NCI-H82 treated with DMSO at 0.1 percent for 48 hours (cell line): ENCODE data around the gene SYNE2.
"Not testable (repeated sequence)": the region's sequence is repeated elsewhere in the genome, so short reads cannot be mapped to it uniquely, and the experiment has no call there.

Experiments used
- DNase-seq: peaks from one replicate; lab custom pipeline; 2025; ENCODE audit not compliant: unreplicated experiment; lab: John Stamatoyannopoulos, UW

The SYNE2 gene

GRCh38 chr14:64117671-64118402, 265.0 kb downstream of the SYNE2 start:
- DNase-seq = no peak

DNA sequence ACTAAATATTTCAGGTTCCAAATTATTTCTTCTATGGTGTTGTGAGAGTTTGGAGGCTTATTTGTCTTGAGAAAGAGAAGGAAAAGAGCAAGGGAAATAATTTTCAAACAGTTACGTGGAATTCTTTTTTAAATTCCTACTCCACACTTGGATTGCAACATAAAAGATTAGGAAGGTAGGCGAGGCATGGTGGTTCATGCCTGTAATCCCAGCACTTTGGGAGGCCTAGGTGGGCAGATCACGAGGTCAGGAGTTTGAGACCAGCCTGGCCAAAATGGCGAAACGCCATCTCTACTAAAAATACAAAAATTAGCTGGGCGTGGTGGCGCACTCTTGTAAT, 265.6 kb downstream of the SYNE2 start:
- DNase-seq = not testable (repeated sequence)

DNA sequence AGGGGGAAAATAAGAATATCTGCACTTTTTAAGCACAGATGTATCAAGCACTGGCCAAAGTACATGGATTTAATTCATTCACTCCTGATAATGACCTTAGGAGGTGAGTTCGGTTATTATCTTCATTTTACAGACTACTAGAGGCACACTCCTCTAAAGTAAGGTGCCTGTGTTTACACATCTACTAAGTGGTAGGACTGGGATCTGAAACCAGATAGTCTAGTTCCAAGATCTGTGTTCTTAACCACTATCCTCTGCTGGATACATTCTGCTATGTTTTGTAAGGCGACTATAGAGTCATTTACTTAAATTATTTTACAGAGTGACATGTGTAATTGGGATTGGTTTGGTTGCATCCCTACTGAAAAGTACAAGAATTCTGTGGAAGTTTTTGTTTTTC, 266.1 kb downstream of the SYNE2 start:
- no peak for DNase-seq

- no peak for DNase-seq
Observed at GRCh38 chr14:64119500-64119899, 266.7 kb downstream of the SYNE2 start.

DNA sequence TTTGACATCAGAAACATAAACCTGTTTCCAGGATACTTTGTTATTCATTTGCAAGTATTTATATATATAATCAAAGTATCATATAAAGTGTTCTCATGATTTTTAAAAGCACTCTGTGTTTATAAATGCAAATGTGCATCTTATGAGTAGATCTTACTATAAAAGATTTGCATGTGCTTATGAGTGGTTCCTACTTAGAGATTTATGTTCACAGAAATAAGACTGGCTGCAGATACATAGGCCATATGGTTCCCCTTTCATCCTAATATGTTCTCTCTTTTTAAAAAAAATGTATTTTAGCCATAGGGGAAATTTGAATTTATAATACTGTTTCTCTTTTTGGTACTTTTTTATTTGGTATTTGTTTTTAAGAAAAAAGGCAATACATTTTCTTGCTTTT, 267.2 kb downstream of the SYNE2 start:
- DNase-seq = no peak

DNA sequence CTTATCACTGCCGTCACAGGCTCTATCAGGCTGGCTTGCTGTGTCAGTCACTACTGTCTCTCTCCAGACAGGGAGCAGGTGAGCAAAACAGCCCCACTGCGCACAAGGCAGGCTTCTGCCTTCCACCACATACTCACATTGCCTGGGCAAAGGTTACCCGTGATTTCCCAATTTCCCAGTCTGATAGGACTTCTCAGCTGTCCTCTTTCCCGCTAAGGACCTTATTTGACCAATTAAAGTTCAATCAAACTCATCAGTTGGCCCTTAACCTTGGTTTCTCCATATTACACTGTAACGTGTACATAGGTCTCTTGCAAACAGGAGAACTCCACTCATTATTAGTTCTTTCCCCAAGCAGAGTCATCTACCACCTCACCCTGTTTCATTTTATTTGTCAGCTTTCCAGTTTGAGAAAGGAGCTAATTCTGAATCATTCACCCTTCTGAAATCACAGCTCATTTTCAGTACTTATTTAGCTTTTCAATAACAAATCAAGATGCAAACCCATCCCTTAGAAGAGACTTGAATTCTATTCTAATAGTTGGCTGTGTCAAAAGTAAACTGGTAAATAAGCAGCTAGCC, 270.5 kb downstream of the SYNE2 start:
- DNase-seq = no peak

GRCh38 chr14:64125270-64125669, 272.5 kb downstream of the SYNE2 start:
- no peak for DNase-seq

- no peak for DNase-seq
Observed at GRCh38 chr14:64126548-64126947, 273.7 kb downstream of the SYNE2 start.

DNA sequence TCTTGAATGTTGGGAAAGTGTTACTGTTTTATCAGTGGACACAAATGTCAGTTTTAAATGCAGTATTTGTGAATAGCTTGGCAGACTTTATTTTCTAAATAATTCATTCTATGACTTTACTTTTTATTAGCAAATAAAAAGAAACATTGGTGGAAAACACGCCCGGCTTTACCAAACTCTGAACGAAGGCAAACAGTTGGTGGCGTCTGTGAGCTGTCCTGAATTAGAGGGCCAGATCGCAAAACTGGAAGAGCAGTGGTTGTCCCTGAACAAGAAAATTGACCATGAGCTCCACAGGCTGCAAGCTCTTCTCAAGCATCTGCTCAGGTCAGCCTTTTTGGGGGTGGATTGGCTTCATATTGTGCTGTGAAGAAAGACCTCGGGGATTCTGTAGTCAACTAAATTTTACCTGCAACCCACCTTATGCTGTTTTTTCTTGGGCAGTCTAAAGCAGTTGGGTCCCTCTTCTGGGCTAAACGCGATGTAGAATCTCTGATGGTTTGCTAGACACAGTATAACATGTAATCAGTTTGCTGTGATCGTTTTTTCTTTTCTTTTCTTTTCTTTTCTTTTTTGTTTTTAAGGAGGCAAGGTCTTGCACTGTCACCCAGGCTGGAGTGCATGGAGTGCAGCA, 285.0 kb downstream of the SYNE2 start:
- DNase-seq = no peak

- DNase-seq = no peak
Observed at GRCh38 chr14:64147126-64147790, 294.5 kb downstream of the SYNE2 start.

GRCh38 chr14:64149921-64150320, 297.1 kb downstream of the SYNE2 start:
- DNase-seq = no peak

- no peak for DNase-seq
Observed at GRCh38 chr14:64158608-64159007, 305.8 kb downstream of the SYNE2 start.

- no peak for DNase-seq
Observed at GRCh38 chr14:64159588-64159987, 306.8 kb downstream of the SYNE2 start.

DNA sequence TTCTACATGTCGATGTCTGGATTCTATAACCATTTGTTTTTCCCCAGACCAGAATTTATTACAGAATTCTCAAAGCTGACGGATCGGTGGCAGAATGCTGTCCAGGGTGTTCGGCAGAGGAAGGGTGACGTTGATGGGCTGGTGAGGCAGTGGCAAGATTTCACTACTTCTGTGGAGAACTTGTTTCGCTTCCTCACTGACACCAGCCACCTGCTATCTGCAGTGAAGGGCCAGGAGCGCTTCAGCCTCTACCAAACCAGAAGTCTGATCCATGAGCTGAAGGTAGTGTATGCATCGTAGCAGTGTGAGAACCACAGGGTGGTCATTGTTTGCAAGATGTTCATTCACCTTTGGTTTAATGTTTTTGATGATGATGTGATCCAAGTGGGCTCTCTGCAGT, 317.4 kb downstream of the SYNE2 start:
- DNase-seq = no peak

DNA sequence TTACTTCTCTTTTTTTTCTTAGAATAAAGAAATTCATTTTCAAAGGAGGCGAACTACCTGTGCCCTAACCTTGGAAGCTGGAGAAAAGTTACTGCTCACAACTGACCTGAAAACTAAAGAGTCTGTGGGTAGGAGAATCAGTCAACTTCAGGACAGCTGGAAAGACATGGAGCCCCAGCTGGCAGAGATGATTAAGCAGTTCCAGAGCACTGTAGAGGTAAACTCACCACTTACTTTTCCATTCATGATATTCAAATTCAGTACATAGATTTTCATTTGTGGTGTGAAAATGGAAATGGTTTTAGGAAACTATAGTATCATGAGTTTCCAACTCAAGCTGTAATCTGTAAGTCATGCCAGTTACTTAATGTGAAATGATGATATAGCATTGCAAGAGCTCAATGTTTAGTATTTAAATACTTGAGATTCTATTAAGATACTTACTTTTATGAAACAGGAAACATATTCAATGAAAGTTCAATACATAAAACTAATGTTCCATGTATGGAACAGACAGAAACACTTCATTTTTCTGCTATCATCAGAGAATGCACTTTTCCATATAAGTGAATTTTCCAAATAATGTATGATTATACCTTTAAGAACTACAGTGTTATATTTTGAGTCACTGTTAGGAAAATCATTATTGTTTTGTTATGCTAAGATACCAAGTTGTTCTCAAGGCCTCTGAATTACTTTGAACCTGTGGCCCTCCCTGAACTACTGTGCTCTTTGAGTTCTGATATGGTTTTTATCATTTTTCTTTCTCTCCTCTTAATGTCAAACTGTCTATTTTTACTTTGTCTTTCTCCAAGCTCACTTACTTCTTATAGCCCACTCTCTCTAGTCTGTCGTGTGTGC, 322.3 kb downstream of the SYNE2 start:
- no peak for DNase-seq

DNA sequence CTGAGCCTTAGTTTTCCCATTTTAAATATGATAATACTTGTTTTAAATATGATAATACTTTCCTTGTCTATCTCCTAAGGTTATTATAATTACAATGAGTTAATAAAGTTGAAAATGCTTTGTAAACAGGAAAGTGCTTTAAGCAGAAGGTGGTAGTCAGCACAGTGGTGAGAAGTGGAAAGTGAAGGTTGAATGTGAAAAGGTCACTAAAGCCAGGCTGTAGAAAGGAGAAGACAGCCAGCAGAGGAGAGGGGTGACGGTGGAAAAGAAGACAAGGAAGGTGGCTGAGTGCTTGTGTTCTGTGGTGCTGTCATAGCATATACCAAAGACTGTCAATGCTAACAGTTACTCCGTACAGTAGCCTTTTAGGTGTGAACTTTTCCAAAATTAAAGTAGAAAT, 323.5 kb downstream of the SYNE2 start:
- DNase-seq = no peak

DNA sequence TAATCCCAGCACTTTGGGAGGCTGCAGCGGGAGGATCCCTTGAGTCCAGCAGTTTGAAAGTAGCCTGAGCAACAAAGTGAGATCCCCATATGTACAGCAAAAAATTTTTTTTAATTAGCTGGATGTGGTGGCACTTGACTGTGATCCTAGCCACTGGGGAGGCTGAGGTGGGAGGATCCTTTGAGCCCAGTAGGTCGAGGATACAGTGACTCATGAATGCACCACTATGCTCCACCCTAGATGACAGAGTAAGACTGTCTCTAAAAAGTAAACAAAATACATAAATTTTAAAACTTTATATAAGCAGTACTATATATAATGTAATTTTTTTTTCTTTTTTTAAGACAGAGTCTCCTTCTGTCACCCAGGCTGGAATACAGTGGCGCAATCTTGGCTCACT, 326.0 kb downstream of the SYNE2 start:
- no peak for DNase-seq

- DNase-seq = not testable (repeated sequence)
Observed at GRCh38 chr14:64182908-64183307, 330.1 kb downstream of the SYNE2 start.

- DNase-seq = no peak
Observed at GRCh38 chr14:64184103-64184729, 331.4 kb downstream of the SYNE2 start.

DNA sequence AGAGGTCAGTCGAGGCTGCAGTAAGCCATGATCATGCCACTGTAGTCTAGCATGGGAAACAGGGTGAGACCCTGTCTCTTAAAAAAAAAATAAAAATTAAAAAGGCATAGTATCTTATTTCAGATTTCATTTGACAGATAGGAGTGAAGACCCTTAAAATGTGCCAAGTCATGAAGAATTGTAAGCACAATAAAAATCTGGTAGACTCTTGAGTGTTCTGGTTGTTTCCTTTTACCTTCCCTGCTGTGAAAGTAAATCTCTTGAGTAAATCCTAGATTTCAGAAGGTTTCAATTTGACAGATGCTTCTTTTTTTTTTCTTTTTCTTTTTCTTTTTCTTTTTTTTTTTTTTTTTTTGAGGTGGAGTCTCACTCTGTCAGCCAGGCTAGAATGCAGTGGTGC, 332.4 kb downstream of the SYNE2 start:
- no peak for DNase-seq
